Stomach (tissue), 9 donors: ENCODE measurements around the gene VDR. TPM values are rescaled to one million over a fixed set of nuclear protein-coding genes. Genes with fewer than 3 reads are reported as not detected.

Experiments used
- DNase-seq, 2 donors: peaks; one replicate each; pipeline versions ENCODE4 v3.0.0 to v3.0.0-alpha.2; 2013 to 2019
- H3K27ac ChIP-seq, 5 donors: fragments of 200-600 bp in 4 of 5; sonication (generic) in 4 of 5; one replicate each; pipeline ENCODE4 v1.5.1; 2013 to 2019; ENCODE audit warnings: mild to moderate bottlenecking in 1 of 5, moderate library complexity in 1 of 5
- H3K27me3 ChIP-seq, 3 donors: fragments of 200-600 bp; sonication (generic); one replicate each; pipeline ENCODE4 v1.5.1; 2017 to 2019; ENCODE audit warnings: mixed run types in 1 of 3
- H3K36me3 ChIP-seq, 4 donors: fragments of 200-600 bp; sonication (generic); 1 replicate in 3 of 4; 2 replicates in 1 of 4; pipeline ENCODE4 v1.5.1; 2016 to 2019
- H3K4me1 ChIP-seq, 4 donors: fragments of 200-600 bp; sonication (generic); one replicate each; pipeline ENCODE4 v1.5.1; 2016 to 2019
- H3K4me3 ChIP-seq, 4 donors: fragments of 200-600 bp; sonication (generic) in 3 of 4; one replicate each; pipeline ENCODE4 v1.5.1; 2016 to 2019; ENCODE audit warnings: mild to moderate bottlenecking in 1 of 4
- H3K9me3 ChIP-seq, 4 donors: fragments of 200-600 bp; sonication (generic); one replicate each; pipeline ENCODE4 v1.5.1; 2016 to 2019
- CTCF ChIP-seq, 7 experiments: fragments of 450-650 bp in 4 of 7; fragments of 200-600 bp in 3 of 7; sonication (generic) in 3 of 7; IDR thresholded peaks; one replicate each; pipeline ENCODE4 v1.5.1; 2016 to 2019; ENCODE audit warnings: antibody characterized with exemption in 7 of 7, control low read depth in 2 of 7, mild to moderate bottlenecking in 1 of 7
- EP300 ChIP-seq: sonication (generic); formaldehyde crosslinking; IDR thresholded peaks from one replicate; pipeline ENCODE4 v1.6.1; 2017; ENCODE audit warnings: antibody characterized with exemption
- POLR2A ChIP-seq, 4 donors: fragments of 450-650 bp; IDR thresholded peaks; one replicate each; pipeline ENCODE4 v1.6.1; 2016; ENCODE audit warnings: antibody characterized with exemption in 4 of 4, control low read depth in 2 of 4, mild to moderate bottlenecking in 1 of 4, moderate library complexity in 1 of 4
- POLR2AphosphoS5 ChIP-seq, 3 donors: sonication (generic); formaldehyde crosslinking; IDR thresholded peaks; one replicate each; pipeline ENCODE4 v1.6.1; 2016; ENCODE audit warnings: antibody characterized with exemption in 3 of 3
- WGBS, 5 donors: extraction: QIAGEN DNeasy Blood & Tissue Kit in 3 of 5; methylation state at CpG; one replicate each; pipeline versions ENCODE4 v1.1.5 to v1.1.7; 2013 to 2018; 5-methylcytosine and 5-hydroxymethylcytosine counted together
- intact Hi-C: fragments of 100-400 bp; cut with DNase I; formaldehyde crosslinking; loops from one replicate; pipeline ENCODE4 v1.15.1; 2023; ENCODE audit warnings: low total_unique reads
- polyA plus RNA-seq, 3 donors: library from polyadenylated mRNA; stranded (reverse); fragments of 200-250 nt; gene quantifications; one replicate each; pipeline ENCODE4 v1.2.3, GENCODE V29; 2013
- total RNA-seq, 5 donors: library from RNA; depleted of rRNA; stranded (reverse); fragments of >200 nt; gene quantifications; one replicate each; pipeline versions ENCODE4 v1.1.0 to v1.2.3, GENCODE V29; 2014 to 2016
- donor health status: healthy with polysubstance abuse.
- donor health status: Bipolar disorder and iron deficiency.
- donor health status: healthy.

The VDR gene
- total and polyA plus RNA-seq, 8 donors, result 2.8 to 22.3 (median 4.7) TPM

- 94 to 98% (median 94%) methylated on average over 10 to 14 of the region's 14 CpGs for WGBS, 5 donors
- no peak for TF ChIP-seq POLR2AphosphoS5 (IDR thresholded peaks at IDR 0.05)
- no peak for TF ChIP-seq POLR2A (IDR thresholded peaks at IDR 0.05)
- no peak for TF ChIP-seq CTCF (IDR thresholded peaks at IDR 0.05)
- TF ChIP-seq EP300, result no peak
- no peaks in the 10 kb centered on the region for H3K9me3 ChIP-seq
- intact Hi-C loops, result no loop called here
- peaks cover 0 to 2% (median under 1%) of the 10 kb centered on the region in 4 donors for H3K4me1 ChIP-seq
- H3K36me3 ChIP-seq, result peaks cover 0 to 25% (median 2%) of the 10 kb centered on the region in 4 donors
- DNase-seq, result no peak
- no peak overlapping the region for H3K27ac ChIP-seq
- H3K4me3 ChIP-seq, result no peak overlapping the region
- H3K27me3 ChIP-seq, result no peaks in the 10 kb centered on the region
Observed at GRCh38 chr12:47864646-47865235, 40.1 kb downstream of the VDR start.

- DNase-seq, result no peak
- Histone ChIP-seq H3K4me3 (no peak overlapping the region), H3K9me3 (no peaks in the 10 kb centered on the region), H3K27me3 (no peaks in the 10 kb centered on the region), H3K4me1 (no peaks in the 10 kb centered on the region), H3K36me3 (peaks cover 0 to 25% (median 2%) of the 10 kb centered on the region in 4 donors), H3K27ac (no peak overlapping the region)
- 83 to 91% (median 90%) methylated on average over 6 of the region's 6 CpGs for whole genome bisulfite sequencing, 5 donors
- TF ChIP-seq CTCF (IDR thresholded peaks at IDR 0.05) (no peak), EP300 (no peak), POLR2AphosphoS5 (IDR thresholded peaks at IDR 0.05) (no peak), POLR2A (IDR thresholded peaks at IDR 0.05) (no peak)
- intact Hi-C loops, result no loop called here
Observed at GRCh38 chr12:47863985-47864384, 40.8 kb downstream of the VDR start.

GRCh38 chr12:47863467-47863866, 41.3 kb downstream of the VDR start:
- TF ChIP-seq POLR2A (IDR thresholded peaks at IDR 0.05) (no peak), CTCF (IDR thresholded peaks at IDR 0.05) (no peak), POLR2AphosphoS5 (IDR thresholded peaks at IDR 0.05) (no peak), EP300 (no peak)
- Histone ChIP-seq H3K36me3 (peaks cover 0 to 25% (median 2%) of the 10 kb centered on the region in 4 donors), H3K27me3 (no peaks in the 10 kb centered on the region), H3K27ac (no peak overlapping the region), H3K9me3 (no peaks in the 10 kb centered on the region), H3K4me1 (no peaks in the 10 kb centered on the region), H3K4me3 (no peak overlapping the region)
- DNase-seq, result no peak
- intact Hi-C loops, result no loop called here
- 55 to 80% (median 65%) methylated on average over 7 of the region's 7 CpGs for WGBS, 5 donors

- no peaks in the 10 kb centered on the region for H3K4me1 ChIP-seq
- H3K27me3 ChIP-seq, result no peaks in the 10 kb centered on the region
- TF ChIP-seq EP300 (no peak), CTCF (IDR thresholded peaks at IDR 0.05) (no peak), POLR2A (IDR thresholded peaks at IDR 0.05) (no peak), POLR2AphosphoS5 (IDR thresholded peaks at IDR 0.05) (no peak)
- WGBS, 5 donors, result 87 to 97% (median 94%) methylated on average over 6 to 7 of the region's 7 CpGs
- no peak for DNase-seq
- intact Hi-C loops, result no loop called here
- H3K36me3 ChIP-seq, result peaks cover 0 to 25% (median 2%) of the 10 kb centered on the region in 4 donors
- H3K27ac ChIP-seq, result no peak overlapping the region
- H3K4me3 ChIP-seq, result no peak overlapping the region
- H3K9me3 ChIP-seq, result no peaks in the 10 kb centered on the region
Observed at GRCh38 chr12:47862881-47863280, 41.9 kb downstream of the VDR start.
